LNCaP clone FGC (cell line): ENCODE measurements around the gene NIPAL1.
A peak's percentile ranks its signal among the peaks of the same experiment; 100 is the strongest.

Experiments
- DNase-seq: peaks from one replicate; pipeline ENCODE4 v3.0.0-alpha.2; 2011; ENCODE audit warnings: low read depth
- H3K4me3 ChIP-seq: 2 replicates; pipeline ENCODE4 v1.5.1; 2011; ENCODE audit warnings: mild to moderate bottlenecking, low read depth, low read length, control low read depth
- CTCF ChIP-seq: IDR thresholded peaks from 2 replicates; pipeline ENCODE4 v1.5.1; 2012; ENCODE audit warnings: mild to moderate bottlenecking; ENCODE audit not compliant: control insufficient read depth, insufficient read depth; ENCODE audit errors: extremely low read depth

NIPAL1 gene

GRCh38 chr4:48042979-48043461, 26.4 kb downstream of the NIPAL1 start:
- no peak overlapping the region for H3K4me3 ChIP-seq
- no peak for TF ChIP-seq CTCF
- DNase-seq: no peak

GRCh38 chr4:48043504-48043903, 26.9 kb downstream of the NIPAL1 start:
- H3K4me3 ChIP-seq: no peak overlapping the region
- no peak for DNase-seq
- no peak for TF ChIP-seq CTCF

- no peak for TF ChIP-seq CTCF
- no peak for DNase-seq
- no peak overlapping the region for H3K4me3 ChIP-seq
Measured at GRCh38 chr4:48044298-48044697, 27.7 kb downstream of the NIPAL1 start.

- H3K4me3 ChIP-seq: no peak overlapping the region
- TF ChIP-seq CTCF: no peak
- DNase-seq: no peak
Measured at GRCh38 chr4:48046059-48046458, 29.5 kb downstream of the NIPAL1 start.

- no peak for DNase-seq
- no peak for TF ChIP-seq CTCF
- no peak overlapping the region for H3K4me3 ChIP-seq
Measured at GRCh38 chr4:48047421-48047844, 30.9 kb downstream of the NIPAL1 start.

GRCh38 chr4:48047896-48048295, 31.3 kb downstream of the NIPAL1 start:
- no peak for TF ChIP-seq CTCF
- H3K4me3 ChIP-seq: no peak overlapping the region
- peak; percentile 49 for DNase-seq

- no peak for DNase-seq
- no peak overlapping the region for H3K4me3 ChIP-seq
- TF ChIP-seq CTCF: no peak
Measured at GRCh38 chr4:48049483-48049882, 32.9 kb downstream of the NIPAL1 start.
